ENCODE results near the gene CPED1.
"Not testable (repeated sequence)": the region's sequence is repeated elsewhere in the genome, so short reads cannot be mapped to it uniquely, and the experiment has no call there.

CPED1 gene

GRCh38 chr7:121075424-121075841, 86.9 kb downstream of the CPED1 start:
- not testable (repeated sequence) for DNase-seq

GRCh38 chr7:121075952-121076349, 87.4 kb downstream of the CPED1 start:
- no peak for DNase-seq

- peak; percentile 81 for DNase-seq
Observed at GRCh38 chr7:121076350-121077164, 88.0 kb downstream of the CPED1 start.

GRCh38 chr7:121077165-121077630, 88.7 kb downstream of the CPED1 start:
- DNase-seq: no peak

- DNase-seq: no peak
Observed at GRCh38 chr7:121078701-121079227, 90.3 kb downstream of the CPED1 start.

- peak; percentile 56 for DNase-seq
Observed at GRCh38 chr7:121079425-121080169, 91.1 kb downstream of the CPED1 start.

- DNase-seq: no peak
Observed at GRCh38 chr7:121080257-121080912, 91.9 kb downstream of the CPED1 start.

GRCh38 chr7:121080913-121081326, 92.4 kb downstream of the CPED1 start:
- no peak for DNase-seq

- DNase-seq: peak; percentile 76
Observed at GRCh38 chr7:121081327-121081936, 92.9 kb downstream of the CPED1 start.

- no peak for DNase-seq
Observed at GRCh38 chr7:121082400-121083101, 94.0 kb downstream of the CPED1 start.

- DNase-seq: peak; percentile 69
Observed at GRCh38 chr7:121083138-121083789, 94.8 kb downstream of the CPED1 start.

GRCh38 chr7:121083790-121084251, 95.3 kb downstream of the CPED1 start:
- peak; percentile 58 for DNase-seq

- DNase-seq: peak; percentile 20
Observed at GRCh38 chr7:121084256-121084655, 95.7 kb downstream of the CPED1 start.

- peak; percentile 97 for DNase-seq
Observed at GRCh38 chr7:121084748-121085336, 96.3 kb downstream of the CPED1 start.

- peak; percentile 47 for DNase-seq
Observed at GRCh38 chr7:121085922-121086321, 97.4 kb downstream of the CPED1 start.

GRCh38 chr7:121088870-121089269, 100.4 kb downstream of the CPED1 start:
- DNase-seq: no peak

GRCh38 chr7:121094829-121095228, 106.3 kb downstream of the CPED1 start:
- DNase-seq: no peak

GRCh38 chr7:121097577-121097976, 109.1 kb downstream of the CPED1 start:
- no peak for DNase-seq

- no peak for DNase-seq
Observed at GRCh38 chr7:121099572-121099971, 111.1 kb downstream of the CPED1 start.

GRCh38 chr7:121101083-121101482, 112.6 kb downstream of the CPED1 start:
- no peak for DNase-seq

GRCh38 chr7:121101621-121102020, 113.1 kb downstream of the CPED1 start:
- no peak for DNase-seq
